A549 (cell line): ENCODE results near the gene RUNX2. TPM values are rescaled to one million over a fixed set of nuclear protein-coding genes. Genes with fewer than 3 reads are reported as not detected.

Source experiments
- ATAC-seq, 2 experiments: fragments of 200-7000 bp in 1 of 2; fragments of >200 bp in 1 of 2; cut with Nextera tagmentation in 1 of 2; cut with Tn5 transposase in 1 of 2; 3 replicates each; pipeline versions ENCODE4 v1.8.0 to v1.9.1; 2018 to 2020; ENCODE audit warnings: mild to moderate bottlenecking in 1 of 2, moderate library complexity in 1 of 2
- CTCF ChIA-PET: fragments of 300-600 bp; sonication (Branson Sonifier 250); formaldehyde crosslinking; extraction: SDS; loops from one replicate; lab custom pipeline; 2021; ENCODE audit warnings: antibody characterized with exemption, inconsistent platforms; lab: Yijun Ruan, JAX
- POLR2A ChIA-PET: fragments of 350-600 bp; formaldehyde crosslinking; extraction: SDS; loops from one replicate; lab custom pipeline; 2021; ENCODE audit warnings: antibody characterized with exemption, inconsistent platforms; lab: Yijun Ruan, JAX
- DNase-seq, 2 experiments: peaks; one replicate each; pipeline versions ENCODE4 v3.0.0 to v3.0.0-alpha.2; 2011 to 2016; ENCODE audit warnings: low read depth in 1 of 2, low spot score in 1 of 2
- FAIRE-seq: peaks from 2 replicates; lab custom pipeline; 2011; peaks lifted over from hg19 to GRCh38; lab: Jason Lieb, UNC
- H3K27ac ChIP-seq, 2 experiments: fragments of >200 bp; sonication (Bioruptor Twin); formaldehyde crosslinking; 3 replicates each; pipeline ENCODE4 v1.5.1; 2016 to 2017
- H3K4me1 ChIP-seq: fragments of >200 bp; sonication (Bioruptor Twin); formaldehyde crosslinking; 3 replicates; pipeline ENCODE4 v1.6.1; 2016
- H3K4me2 ChIP-seq: fragments of >200 bp; sonication (Bioruptor Twin); formaldehyde crosslinking; 3 replicates; pipeline ENCODE4 v1.6.1; 2016
- H3K4me3 ChIP-seq: fragments of >200 bp; sonication (Bioruptor Twin); formaldehyde crosslinking; 3 replicates; pipeline ENCODE4 v1.5.1; 2016
- H3K9me3 ChIP-seq: fragments of >200 bp; sonication (Bioruptor Twin); formaldehyde crosslinking; 3 replicates; pipeline ENCODE4 v1.6.1; 2016
- BHLHE40 ChIP-seq: IDR thresholded peaks from 2 replicates; pipeline ENCODE4 v1.6.1; 2012; ENCODE audit warnings: low read depth, low read length, inconsistent platforms
- CBX2 ChIP-seq: fragments of 200-600 bp; sonication (generic); IDR thresholded peaks from 2 replicates; pipeline ENCODE4 v1.6.1; 2016; ENCODE audit warnings: low read depth, mild to moderate bottlenecking, borderline replicate concordance
- CBX8 ChIP-seq: fragments of 200-600 bp; sonication (generic); IDR thresholded peaks from 2 replicates; pipeline ENCODE4 v1.6.1; 2016
- CEBPB ChIP-seq, 2 experiments: fragments of >200 bp in 1 of 2; sonication (Bioruptor Twin) in 1 of 2; formaldehyde crosslinking in 1 of 2; IDR thresholded peaks; 2 replicates each; pipeline ENCODE4 v1.6.1; 2012 to 2016
- CHD4 ChIP-seq: fragments of 200-600 bp; sonication (generic); IDR thresholded peaks from 2 replicates; pipeline ENCODE4 v1.6.1; 2016; ENCODE audit warnings: antibody characterized with exemption, mild to moderate bottlenecking, borderline replicate concordance
- EHMT2 ChIP-seq: fragments of 200-600 bp; sonication (generic); IDR thresholded peaks from 2 replicates; pipeline ENCODE4 v1.6.1; 2016; ENCODE audit warnings: antibody characterized with exemption, low read depth, mild to moderate bottlenecking, moderate library complexity
- FOSL2 ChIP-seq, 2 experiments: fragments of 450-650 bp in 1 of 2; fragments of >200 bp in 1 of 2; sonication (Bioruptor Twin) in 1 of 2; formaldehyde crosslinking; IDR thresholded peaks; 2 replicates each; pipeline versions ENCODE4 v1.5.0 to v1.6.1; 2016 to 2020; ENCODE audit warnings: mild to moderate bottlenecking in 1 of 2, moderate library complexity in 1 of 2
- HOXB5 ChIP-seq: fragments of 250-450 bp; sonication (Bioruptor Pico); IDR thresholded peaks from 2 replicates; pipeline ENCODE4 v1.5.0; 2020; ENCODE audit warnings: mild to moderate bottlenecking, moderate library complexity
- JUN ChIP-seq, 2 experiments: fragments of >200 bp; sonication (Bioruptor Twin); formaldehyde crosslinking; IDR thresholded peaks; 2 replicates in 1 of 2; 3 replicates in 1 of 2; pipeline ENCODE4 v1.6.1; 2016 to 2017
- JUNB ChIP-seq: fragments of >200 bp; sonication (Bioruptor Twin); formaldehyde crosslinking; IDR thresholded peaks from 2 replicates; pipeline ENCODE4 v1.6.1; 2016
- MYC ChIP-seq: IDR thresholded peaks from 2 replicates; pipeline ENCODE4 v1.6.1; 2012; ENCODE audit warnings: mild to moderate bottlenecking, inconsistent platforms, low read length, improper control_type of control experiment, borderline replicate concordance
- POLR2A ChIP-seq: IDR thresholded peaks from 2 replicates; pipeline ENCODE4 v1.6.1; 2012; ENCODE audit warnings: mild to moderate bottlenecking, low read length
- RARB ChIP-seq: fragments of 250-450 bp; sonication (Bioruptor Pico); IDR thresholded peaks from 2 replicates; pipeline ENCODE4 v1.8.0; 2021; ENCODE audit warnings: mild to moderate bottlenecking, moderate library complexity
- TFCP2L1 ChIP-seq: fragments of 250-450 bp; sonication (Bioruptor Pico); IDR thresholded peaks from 2 replicates; pipeline ENCODE4 v1.5.0; 2021; ENCODE audit warnings: mild to moderate bottlenecking
- WGBS: methylation state at CpG from one replicate; pipeline ENCODE4 v1.1.6; 2017; ENCODE audit errors: missing lambda C conversion rate; 5-methylcytosine and 5-hydroxymethylcytosine counted together
- polyA plus RNA-seq, 4 experiments: library from polyadenylated mRNA; depleted of rRNA in 3 of 4; stranded (reverse); fragments of >200 nt; fragmentation: RNase III in 1 of 4; extraction: RNeasy Plus Mini Kit Qiagen cat#74134 plus additional on column Dnase treatment in 1 of 4; gene quantifications; 2 replicates in 3 of 4; 3 replicates in 1 of 4; pipeline ENCODE4 v1.2.3, GENCODE V29; 2011 to 2017
- TF ChIP-seq, protein P1 (sequence below): fragments of >200 bp; sonication (Bioruptor Twin); formaldehyde crosslinking; IDR thresholded peaks from 3 replicates; pipeline ENCODE4 v1.6.1; 2016
- TF ChIP-seq, protein P2 (sequence below): fragments of 200-600 bp; sonication (generic); IDR thresholded peaks from 2 replicates; pipeline ENCODE4 v1.6.1; 2016; ENCODE audit warnings: antibody characterized with exemption, mild to moderate bottlenecking, moderate library complexity

The RUNX2 gene
- polyA plus RNA-seq, 2 of the 4 experiments (the other 2 are of a cell fraction), result 0.13 to 0.83 TPM

DNA sequence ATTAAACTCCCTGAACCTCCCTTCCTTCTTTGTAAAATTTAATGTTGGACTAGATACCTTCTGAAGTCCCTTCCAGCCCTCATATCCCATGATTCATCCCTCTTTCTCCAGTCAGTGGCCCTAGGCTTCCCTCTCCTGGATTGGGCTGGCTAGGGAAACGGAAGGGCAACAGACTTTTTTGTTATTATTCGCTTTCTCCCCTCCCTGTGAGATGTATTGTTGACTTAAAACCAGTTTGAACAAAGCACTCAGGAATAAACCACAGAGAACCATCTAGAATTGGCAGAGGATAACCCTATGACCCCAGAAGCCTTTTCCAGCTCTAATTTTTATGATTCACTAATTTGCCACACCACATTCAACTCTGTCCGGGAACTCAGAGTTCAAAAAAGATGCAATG is 289.3 kb downstream of the RUNX2 start:
- TF ChIP-seq CBX2, result no peak
- TF ChIP-seq POLR2A, result no peak
- TF ChIP-seq JUNB, result no peak
- no peak for TF ChIP-seq TFCP2L1 (CRISPR knock-in tag)
- DNase-seq (no peak), FAIRE-seq (no peak), ATAC-seq (no peak)
- Histone ChIP-seq H3K4me1 (0 out of 3 replicates have a peak, but pooled peaks cover 4% of the 10 kb centered on the region), H3K27ac (no peak overlapping the region), H3K4me3 (no peak overlapping the region), H3K9me3 (no peaks in the 10 kb centered on the region), H3K4me2 (no peak overlapping the region)
- WGBS, result 66% methylated on average over 3 of the region's 3 CpGs
- POLR2A ChIA-PET, result no interaction called here
- CTCF ChIA-PET, result interaction anchor here (1.6 kb wide), 1 partner anchor 20 kb away, joined by 3 read pairs; no protein-coding TSS in a partner anchor

DNA sequence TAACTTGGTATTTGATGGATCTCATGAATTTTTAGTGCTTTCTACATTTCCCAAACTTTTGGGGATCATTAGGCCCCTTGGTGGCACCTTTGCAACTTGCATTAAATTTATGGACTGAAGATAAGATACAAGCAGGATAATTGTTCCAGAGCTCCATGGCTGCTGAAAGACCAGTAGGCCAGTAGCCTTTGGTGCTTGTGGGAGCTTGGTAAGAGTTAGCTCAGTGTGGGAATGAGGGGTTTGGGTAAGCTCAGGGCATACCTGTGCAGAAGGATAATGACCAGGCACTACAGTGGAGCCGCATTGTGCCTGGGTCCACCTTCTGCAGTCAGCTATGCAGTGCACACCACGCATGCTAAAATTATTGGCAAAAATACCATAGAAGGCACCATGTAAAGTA is 290.1 kb downstream of the RUNX2 start:
- TF ChIP-seq HOXB5, result no peak
- no peak for TF ChIP-seq FOSL2 (IDR thresholded peaks at IDR 0.05)
- TF ChIP-seq FOSL2 (CRISPR knock-in tag; IDR thresholded peaks at IDR 0.05), result no peak
- no peak for TF ChIP-seq CBX8
- Histone ChIP-seq H3K27ac (no peak overlapping the region), H3K4me2 (no peak overlapping the region), H3K9me3 (no peaks in the 10 kb centered on the region), H3K4me1 (0 out of 3 replicates have a peak, but pooled peaks cover 4% of the 10 kb centered on the region), H3K4me3 (no peak overlapping the region)
- no peak for FAIRE-seq
- CTCF ChIA-PET, result interaction anchor here (1.6 kb wide), 1 partner anchor 19 kb away, joined by 3 read pairs; no protein-coding TSS in a partner anchor
- ATAC-seq, result no peak
- WGBS, result 58% methylated on average over 2 of the region's 2 CpGs
- POLR2A ChIA-PET, result no interaction called here
- DNase-seq, result no peak

DNA sequence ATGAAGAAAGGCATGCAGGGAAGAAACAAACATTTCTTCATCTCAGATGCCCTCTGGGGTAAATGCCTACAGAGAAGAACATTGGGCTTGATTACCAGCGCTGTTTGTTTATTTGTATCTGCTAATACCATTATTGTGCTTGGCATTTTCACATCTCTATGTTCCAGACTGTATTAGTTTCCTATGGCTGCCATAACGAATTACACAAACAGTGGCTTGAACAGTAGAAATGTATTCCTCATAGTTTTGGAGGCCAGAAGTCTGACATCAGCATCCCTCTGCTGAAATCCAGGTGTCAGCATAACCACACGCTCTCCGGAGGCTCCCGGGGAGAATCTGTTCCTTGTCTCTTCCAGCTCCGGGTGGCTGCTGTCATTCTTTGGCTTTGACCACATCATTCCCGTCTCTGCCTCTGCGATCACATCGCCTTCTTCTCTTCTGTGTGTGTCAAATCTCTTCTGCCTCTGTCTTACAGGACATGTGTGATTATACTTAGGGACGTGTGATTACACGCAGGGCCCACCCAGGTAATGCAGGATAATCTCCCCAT is 291.2 kb downstream of the RUNX2 start:
- ATAC-seq (no peak), FAIRE-seq (no peak), DNase-seq (no peak)
- Histone ChIP-seq H3K4me3 (no peak overlapping the region), H3K4me2 (no peak overlapping the region), H3K4me1 (0 out of 3 replicates have a peak, but pooled peaks cover 4% of the 10 kb centered on the region), H3K27ac (no peak overlapping the region), H3K9me3 (no peaks in the 10 kb centered on the region)
- TF ChIP-seq, protein P1, sequence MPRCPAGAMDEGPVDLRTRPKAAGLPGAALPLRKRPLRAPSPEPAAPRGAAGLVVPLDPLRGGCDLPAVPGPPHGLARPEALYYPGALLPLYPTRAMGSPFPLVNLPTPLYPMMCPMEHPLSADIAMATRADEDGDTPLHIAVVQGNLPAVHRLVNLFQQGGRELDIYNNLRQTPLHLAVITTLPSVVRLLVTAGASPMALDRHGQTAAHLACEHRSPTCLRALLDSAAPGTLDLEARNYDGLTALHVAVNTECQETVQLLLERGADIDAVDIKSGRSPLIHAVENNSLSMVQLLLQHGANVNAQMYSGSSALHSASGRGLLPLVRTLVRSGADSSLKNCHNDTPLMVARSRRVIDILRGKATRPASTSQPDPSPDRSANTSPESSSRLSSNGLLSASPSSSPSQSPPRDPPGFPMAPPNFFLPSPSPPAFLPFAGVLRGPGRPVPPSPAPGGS, result no peak
- TF ChIP-seq, protein P2, sequence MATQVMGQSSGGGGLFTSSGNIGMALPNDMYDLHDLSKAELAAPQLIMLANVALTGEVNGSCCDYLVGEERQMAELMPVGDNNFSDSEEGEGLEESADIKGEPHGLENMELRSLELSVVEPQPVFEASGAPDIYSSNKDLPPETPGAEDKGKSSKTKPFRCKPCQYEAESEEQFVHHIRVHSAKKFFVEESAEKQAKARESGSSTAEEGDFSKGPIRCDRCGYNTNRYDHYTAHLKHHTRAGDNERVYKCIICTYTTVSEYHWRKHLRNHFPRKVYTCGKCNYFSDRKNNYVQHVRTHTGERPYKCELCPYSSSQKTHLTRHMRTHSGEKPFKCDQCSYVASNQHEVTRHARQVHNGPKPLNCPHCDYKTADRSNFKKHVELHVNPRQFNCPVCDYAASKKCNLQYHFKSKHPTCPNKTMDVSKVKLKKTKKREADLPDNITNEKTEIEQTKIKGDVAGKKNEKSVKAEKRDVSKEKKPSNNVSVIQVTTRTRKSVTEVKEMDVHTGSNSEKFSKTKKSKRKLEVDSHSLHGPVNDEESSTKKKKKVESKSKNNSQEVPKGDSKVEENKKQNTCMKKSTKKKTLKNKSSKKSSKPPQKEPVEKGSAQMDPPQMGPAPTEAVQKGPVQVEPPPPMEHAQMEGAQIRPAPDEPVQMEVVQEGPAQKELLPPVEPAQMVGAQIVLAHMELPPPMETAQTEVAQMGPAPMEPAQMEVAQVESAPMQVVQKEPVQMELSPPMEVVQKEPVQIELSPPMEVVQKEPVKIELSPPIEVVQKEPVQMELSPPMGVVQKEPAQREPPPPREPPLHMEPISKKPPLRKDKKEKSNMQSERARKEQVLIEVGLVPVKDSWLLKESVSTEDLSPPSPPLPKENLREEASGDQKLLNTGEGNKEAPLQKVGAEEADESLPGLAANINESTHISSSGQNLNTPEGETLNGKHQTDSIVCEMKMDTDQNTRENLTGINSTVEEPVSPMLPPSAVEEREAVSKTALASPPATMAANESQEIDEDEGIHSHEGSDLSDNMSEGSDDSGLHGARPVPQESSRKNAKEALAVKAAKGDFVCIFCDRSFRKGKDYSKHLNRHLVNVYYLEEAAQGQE, result no peak
- no peak for TF ChIP-seq MYC
- TF ChIP-seq JUN (IDR thresholded peaks at IDR 0.05), result no peak
- TF ChIP-seq JUNB, result no peak
- TF ChIP-seq BHLHE40, result no peak
- TF ChIP-seq POLR2A, result no peak
- TF ChIP-seq EHMT2, result no peak
- TF ChIP-seq RARB (CRISPR knock-in tag), result no peak
- TF ChIP-seq CHD4, result no peak
- no peak for TF ChIP-seq CEBPB (IDR thresholded peaks at IDR 0.05)
- 74% methylated on average over 11 of the region's 11 CpGs for WGBS
- ChIA-PET CTCF (no interaction called here), POLR2A (no interaction called here)
